ENCODE results near the gene GSTO2. TPM values are rescaled to one million over a fixed set of nuclear protein-coding genes. Genes with fewer than 3 reads are reported as not detected.

GSTO2 gene
- total RNA-seq, 4 donors from 2014 or later = 0.71 to 2.3 (median 1.4) TPM; not detected in 1

DNA sequence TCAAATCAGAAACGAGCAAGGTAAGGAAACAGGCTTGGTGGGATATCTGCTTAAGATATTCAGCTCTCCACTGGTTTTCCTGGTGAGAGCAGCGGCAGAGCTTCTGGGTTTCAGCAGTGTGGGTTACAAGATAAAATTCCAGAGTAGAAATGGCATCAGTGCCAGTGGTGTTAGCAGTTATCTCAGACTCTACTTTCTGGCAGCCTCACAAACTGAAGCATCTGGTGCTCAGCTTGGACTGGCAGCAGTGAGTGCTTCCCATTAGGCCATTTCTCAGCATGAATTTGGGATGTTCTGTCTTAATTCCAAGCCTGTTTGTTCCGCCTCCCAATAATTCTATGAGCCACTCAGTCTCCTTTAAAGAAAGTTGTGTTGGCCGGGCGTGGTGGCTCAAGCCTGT, 6.9 kb upstream of the GSTO2 start:
- TF ChIP-seq POLR2A (IDR thresholded peaks at IDR 0.05) = no peak
- TF ChIP-seq, protein P1, sequence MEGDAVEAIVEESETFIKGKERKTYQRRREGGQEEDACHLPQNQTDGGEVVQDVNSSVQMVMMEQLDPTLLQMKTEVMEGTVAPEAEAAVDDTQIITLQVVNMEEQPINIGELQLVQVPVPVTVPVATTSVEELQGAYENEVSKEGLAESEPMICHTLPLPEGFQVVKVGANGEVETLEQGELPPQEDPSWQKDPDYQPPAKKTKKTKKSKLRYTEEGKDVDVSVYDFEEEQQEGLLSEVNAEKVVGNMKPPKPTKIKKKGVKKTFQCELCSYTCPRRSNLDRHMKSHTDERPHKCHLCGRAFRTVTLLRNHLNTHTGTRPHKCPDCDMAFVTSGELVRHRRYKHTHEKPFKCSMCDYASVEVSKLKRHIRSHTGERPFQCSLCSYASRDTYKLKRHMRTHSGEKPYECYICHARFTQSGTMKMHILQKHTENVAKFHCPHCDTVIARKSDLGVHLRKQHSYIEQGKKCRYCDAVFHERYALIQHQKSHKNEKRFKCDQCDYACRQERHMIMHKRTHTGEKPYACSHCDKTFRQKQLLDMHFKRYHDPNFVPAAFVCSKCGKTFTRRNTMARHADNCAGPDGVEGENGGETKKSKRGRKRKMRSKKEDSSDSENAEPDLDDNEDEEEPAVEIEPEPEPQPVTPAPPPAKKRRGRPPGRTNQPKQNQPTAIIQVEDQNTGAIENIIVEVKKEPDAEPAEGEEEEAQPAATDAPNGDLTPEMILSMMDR (IDR thresholded peaks at IDR 0.05 in 4 of 5, conservative IDR thresholded peaks at IDR 0.05 in 1 of 5) = no peak
- Histone ChIP-seq H3K9me3 (no peaks in the 10 kb centered on the region), H3K27me3 (no peaks in the 10 kb centered on the region), H3K4me1 (peaks cover 16 to 21% of the 10 kb centered on the region in 2 donors), H3K4me3 (no peak overlapping the region), H3K36me3 (peaks cover 0 to 89% of the 10 kb centered on the region in 2 donors), H3K27ac (no peak overlapping the region)
- in situ Hi-C loops (cut with MboI; ENCODE audit: low sequenced_read_pairs in 4 of 4) = no loop called here
- DNase-seq = no peak
- intact Hi-C loops (cut with DNase I; ENCODE audit: low total_unique reads) = no loop called here
- no peak for ATAC-seq

DNA sequence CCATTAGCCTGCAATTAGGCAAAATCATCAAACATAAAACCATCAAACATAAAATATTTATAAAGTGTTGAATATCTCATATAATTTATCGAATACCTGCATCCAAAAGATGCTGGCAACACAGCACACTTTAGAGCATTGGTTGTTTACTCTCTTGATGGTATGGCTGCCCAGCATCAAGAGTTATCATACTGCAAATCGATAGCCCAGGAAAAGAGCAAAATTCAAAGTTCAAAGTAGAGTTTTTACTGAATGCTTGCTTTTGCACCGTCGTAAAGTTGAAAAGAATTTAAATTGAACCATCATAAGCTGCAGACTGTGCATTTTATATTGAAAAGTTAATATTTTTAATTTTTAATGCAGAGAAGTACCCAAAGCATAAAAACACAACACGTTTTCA, 4.2 kb upstream of the GSTO2 start:
- no peak for DNase-seq
- no peak overlapping the region for H3K4me3 ChIP-seq
- in situ Hi-C loops (cut with MboI; ENCODE audit: low sequenced_read_pairs in 4 of 4) = no loop called here
- intact Hi-C loops (cut with DNase I; ENCODE audit: low total_unique reads) = no loop called here
- no peak for TF ChIP-seq POLR2A (IDR thresholded peaks at IDR 0.05)
- TF ChIP-seq, protein P1 (IDR thresholded peaks at IDR 0.05 in 4 of 5, conservative IDR thresholded peaks at IDR 0.05 in 1 of 5) = no peak
- H3K36me3 ChIP-seq = peaks cover 0 to 81% of the 10 kb centered on the region in 2 donors
- H3K4me1 ChIP-seq = peaks cover 13% of the 10 kb centered on the region in 2 donors
- no peaks in the 10 kb centered on the region for H3K9me3 ChIP-seq
- no peak overlapping the region for H3K27ac ChIP-seq
- ATAC-seq = no peak
- H3K27me3 ChIP-seq = no peaks in the 10 kb centered on the region

DNA sequence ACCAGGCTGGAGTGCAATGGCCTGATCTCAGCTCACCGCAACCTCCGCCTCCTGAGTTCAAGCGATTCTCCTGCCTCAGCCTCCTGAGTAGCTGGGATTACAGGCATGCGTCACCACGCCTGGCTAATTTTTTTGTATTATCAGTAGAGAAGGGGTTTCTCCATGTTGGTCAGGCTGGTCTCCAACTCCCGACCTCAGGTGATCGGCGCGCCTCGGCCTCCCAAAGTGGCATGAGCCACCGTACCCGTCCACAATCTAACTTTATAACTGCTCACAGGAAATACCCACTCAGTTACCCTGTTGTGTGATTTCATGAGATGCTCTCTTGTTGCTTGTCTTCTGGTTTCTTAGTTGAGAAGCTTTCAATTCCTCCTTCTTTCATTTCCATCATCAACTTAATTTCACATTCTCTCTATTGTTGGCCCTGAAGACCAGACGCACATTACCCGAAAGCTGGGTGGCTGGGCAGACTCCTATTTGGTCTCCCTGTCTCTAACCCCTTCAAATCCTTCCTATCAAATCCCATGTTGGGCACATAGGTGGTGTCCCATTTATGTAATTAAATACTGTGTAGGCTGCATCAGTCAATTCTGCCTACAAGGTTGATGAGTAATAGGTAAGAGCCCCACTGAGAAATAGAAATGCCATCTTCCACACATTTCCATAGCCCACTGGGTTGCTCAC, 1.1 kb upstream of the GSTO2 start:
- H3K9me3 ChIP-seq = no peaks in the 10 kb centered on the region
- TF ChIP-seq, protein P1 (IDR thresholded peaks at IDR 0.05 in 4 of 5, conservative IDR thresholded peaks at IDR 0.05 in 1 of 5) = no peak
- no peak for TF ChIP-seq POLR2A (IDR thresholded peaks at IDR 0.05)
- intact Hi-C loops (cut with DNase I; ENCODE audit: low total_unique reads) (no loop called here), in situ Hi-C loops (cut with MboI; ENCODE audit: low sequenced_read_pairs in 4 of 4) (no loop called here)
- H3K4me1 ChIP-seq = peaks cover 8 to 11% of the 10 kb centered on the region in 2 donors
- peak overlapping the region; percentile 76 to 100 (median 86) for H3K4me3 ChIP-seq
- peaks cover 0 to 51% of the 10 kb centered on the region in 2 donors for H3K36me3 ChIP-seq
- H3K27me3 ChIP-seq = no peaks in the 10 kb centered on the region
- peak overlapping the region; percentile 87 to 93 (median 89) for H3K27ac ChIP-seq
- DNase-seq = no peak
- ATAC-seq = no peak

DNA sequence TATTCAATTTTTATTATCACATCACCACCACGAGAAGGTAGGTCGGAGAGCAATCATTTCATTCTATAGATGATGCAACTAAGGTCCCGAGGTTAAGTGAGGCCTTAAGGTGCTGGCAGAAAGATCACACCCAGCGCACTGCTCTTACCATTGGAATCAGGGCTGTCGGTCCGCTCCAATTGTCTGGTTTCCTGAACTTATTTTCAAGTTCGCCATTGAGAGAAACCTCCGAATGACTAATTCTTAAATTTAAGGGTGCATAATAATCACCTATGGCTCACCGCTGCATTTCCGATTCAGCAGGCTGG, 625 bp upstream of the GSTO2 start:
- intact Hi-C loops (cut with DNase I; ENCODE audit: low total_unique reads) = no loop called here
- TF ChIP-seq, protein P1 (IDR thresholded peaks at IDR 0.05 in 4 of 5, conservative IDR thresholded peaks at IDR 0.05 in 1 of 5) = no peak
- no peak for TF ChIP-seq POLR2A (IDR thresholded peaks at IDR 0.05)
- DNase-seq = no peak
- Histone ChIP-seq H3K27ac (peak overlapping the region; percentile 87 to 93 (median 89)), H3K27me3 (no peaks in the 10 kb centered on the region), H3K4me3 (peak overlapping the region; percentile 76 to 100 (median 86)), H3K4me1 (peaks cover 8 to 11% of the 10 kb centered on the region in 2 donors), H3K36me3 (peaks cover 0 to 46% of the 10 kb centered on the region in 2 donors), H3K9me3 (no peaks in the 10 kb centered on the region)
- ATAC-seq = peak in 1 of 2 donors; percentile 0
- in situ Hi-C loops (cut with MboI; ENCODE audit: low sequenced_read_pairs in 4 of 4) = no loop called here

Measured in gastrocnemius medialis (tissue), 4 donors.